ENCODE measurements around the gene TNRC18.
"Not testable (repeated sequence)": the region's sequence is repeated elsewhere in the genome, so short reads cannot be mapped to it uniquely, and the experiment has no call there.

Gene TNRC18

GRCh38 chr7:5370454-5371353, 52.9 kb downstream of the TNRC18 start:
- no peak for DNase-seq

GRCh38 chr7:5367661-5368060, 56.0 kb downstream of the TNRC18 start:
- DNase-seq: no peak

- DNase-seq: peak; percentile 49
Measured at GRCh38 chr7:5365976-5366625, 57.5 kb downstream of the TNRC18 start.

- no peak for DNase-seq
Measured at GRCh38 chr7:5363729-5364128, 59.9 kb downstream of the TNRC18 start.

- no peak for DNase-seq
Measured at GRCh38 chr7:5362466-5362865, 61.2 kb downstream of the TNRC18 start.

GRCh38 chr7:5361446-5362127, 62.0 kb downstream of the TNRC18 start:
- DNase-seq: no peak

GRCh38 chr7:5360971-5361370, 62.7 kb downstream of the TNRC18 start:
- DNase-seq: no peak

- DNase-seq: no peak
Measured at GRCh38 chr7:5360451-5360850, 63.2 kb downstream of the TNRC18 start.

GRCh38 chr7:5360021-5360420, 63.6 kb downstream of the TNRC18 start:
- not testable (repeated sequence) for DNase-seq

GRCh38 chr7:5359344-5359743, 64.3 kb downstream of the TNRC18 start:
- DNase-seq: no peak

GRCh38 chr7:5357951-5358350, 65.7 kb downstream of the TNRC18 start:
- no peak for DNase-seq

- no peak for DNase-seq
Measured at GRCh38 chr7:5356751-5357119, 66.9 kb downstream of the TNRC18 start.

- no peak for DNase-seq
Measured at GRCh38 chr7:5354460-5355232, 69.0 kb downstream of the TNRC18 start.

- DNase-seq: no peak
Measured at GRCh38 chr7:5352440-5353010, 71.1 kb downstream of the TNRC18 start.

- no peak for DNase-seq
Measured at GRCh38 chr7:5351507-5352265, 71.9 kb downstream of the TNRC18 start.

GRCh38 chr7:5350600-5351385, 72.8 kb downstream of the TNRC18 start:
- no peak for DNase-seq

- DNase-seq: no peak
Measured at GRCh38 chr7:5350174-5350463, 73.5 kb downstream of the TNRC18 start.

- DNase-seq: no peak
Measured at GRCh38 chr7:5349437-5350173, 74.0 kb downstream of the TNRC18 start.

GRCh38 chr7:5349005-5349380, 74.6 kb downstream of the TNRC18 start:
- DNase-seq: no peak
